Measurements from ENCODE around the gene THRA.
A peak's percentile ranks its signal among the peaks of the same experiment; 100 is the strongest.

THRA gene

DNA sequence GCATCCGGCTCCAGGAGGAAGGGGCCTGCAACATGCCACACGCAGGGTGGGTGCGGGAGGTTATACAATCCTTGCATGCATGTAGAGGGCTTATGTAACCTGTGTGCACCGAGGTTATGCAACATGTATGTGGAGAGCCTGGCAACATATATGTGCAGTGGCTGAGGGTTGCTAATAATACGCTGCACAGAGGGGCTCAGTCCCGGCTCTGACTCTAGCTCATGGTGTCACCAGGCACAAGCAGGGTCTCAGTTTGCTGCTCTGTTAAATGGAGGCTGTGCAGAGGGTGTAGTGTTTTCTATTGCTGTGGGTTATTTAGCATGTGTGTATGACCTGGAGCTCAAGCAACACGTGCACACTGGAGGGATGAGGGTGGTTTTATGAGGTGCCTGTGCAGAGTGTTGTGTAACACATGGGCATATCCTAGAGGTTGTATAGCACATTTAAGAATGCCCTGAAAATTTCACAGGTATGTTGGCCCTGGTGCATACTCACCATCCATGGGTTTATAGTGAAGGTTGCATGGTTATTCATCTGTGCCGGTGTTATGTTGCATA, 13.3 kb downstream of the THRA start:
- TF ChIP-seq EZH2phosphoT487 (IDR thresholded peaks at IDR 0.05; ENCODE audit: borderline replicate concordance) (no peak), CTCF (conservative IDR thresholded peaks at IDR 0.05; ENCODE audit: low read length) (no peak)
- Histone ChIP-seq H3K4me2 (ENCODE audit: low read depth, low read length, poor library complexity, severe bottlenecking) (peak overlapping the region; percentile 45), H3K4me1 (ENCODE audit: insufficient read depth, low read length, poor library complexity, severe bottlenecking) (peaks cover 24% of the 10 kb centered on the region)

GRCh38 chr17:40076591-40076990, 13.8 kb downstream of the THRA start:
- no peak overlapping the region for H3K4me2 ChIP-seq (ENCODE audit: low read depth, low read length, poor library complexity, severe bottlenecking)

More for the DNA sequence above, 13.3 kb downstream of the THRA start:
- no peaks in the 10 kb centered on the region for H3F3A ChIP-seq (ENCODE audit: low read depth)
- no peaks in the 10 kb centered on the region; the same call in 1 of the 2 replicates for H3K36me3 ChIP-seq (ENCODE audit: insufficient read depth, low read length)
- no peaks in the 10 kb centered on the region for H3K9me3 ChIP-seq (ENCODE audit: insufficient read depth, low read depth, low read length)
- H3K9ac ChIP-seq (ENCODE audit: low read depth, low read length, poor library complexity, severe bottlenecking): no peak overlapping the region
- no peaks in the 10 kb centered on the region for H3K27me3 ChIP-seq (ENCODE audit: insufficient read depth, low read length, poor library complexity, severe bottlenecking)
- H3K79me2 ChIP-seq (ENCODE audit: insufficient read depth, low read length): peaks cover 10% of the 10 kb centered on the region; the same call in 1 of the 2 replicates
- H3K4me3 ChIP-seq (ENCODE audit: low read length, poor library complexity, severe bottlenecking): no peak overlapping the region
- H2AFZ ChIP-seq (ENCODE audit: low read length): no peak overlapping the region
- no peaks in the 10 kb centered on the region for H3K9me2 ChIP-seq (replicated peaks; ENCODE audit: low read depth, low read length)
- no peaks in the 10 kb centered on the region for H4K20me1 ChIP-seq (ENCODE audit: insufficient read depth, low read length, poor library complexity, severe bottlenecking)

GRCh38 chr17:40079545-40079944, 16.8 kb downstream of the THRA start:
- Histone ChIP-seq H3K4me1 (ENCODE audit: insufficient read depth, low read length, poor library complexity, severe bottlenecking) (peaks cover 10% of the 10 kb centered on the region), H3K79me2 (ENCODE audit: insufficient read depth, low read length) (no peaks in the 10 kb centered on the region), H3K27me3 (ENCODE audit: insufficient read depth, low read length, poor library complexity, severe bottlenecking) (no peaks in the 10 kb centered on the region), H3F3A (ENCODE audit: low read depth) (no peaks in the 10 kb centered on the region), H4K20me1 (ENCODE audit: insufficient read depth, low read length, poor library complexity, severe bottlenecking) (no peaks in the 10 kb centered on the region), H3K9me3 (ENCODE audit: insufficient read depth, low read depth, low read length) (no peaks in the 10 kb centered on the region), H3K4me2 (ENCODE audit: low read depth, low read length, poor library complexity, severe bottlenecking) (no peak overlapping the region), H3K4me3 (ENCODE audit: low read length, poor library complexity, severe bottlenecking) (no peak overlapping the region), H3K9me2 (replicated peaks; ENCODE audit: low read depth, low read length) (no peaks in the 10 kb centered on the region), H3K36me3 (ENCODE audit: insufficient read depth, low read length) (no peaks in the 10 kb centered on the region; the same call in 1 of the 2 replicates), H3K9ac (ENCODE audit: low read depth, low read length, poor library complexity, severe bottlenecking) (no peak overlapping the region), H2AFZ (ENCODE audit: low read length) (no peak overlapping the region)
- TF ChIP-seq CTCF (conservative IDR thresholded peaks at IDR 0.05; ENCODE audit: low read length): no peak
- no peak for TF ChIP-seq EZH2phosphoT487 (IDR thresholded peaks at IDR 0.05; ENCODE audit: borderline replicate concordance)

More at GRCh38 chr17:40076591-40076990, 13.8 kb downstream of the THRA start:
- Histone ChIP-seq H3K4me1 (ENCODE audit: insufficient read depth, low read length, poor library complexity, severe bottlenecking) (peaks cover 18% of the 10 kb centered on the region), H3K4me3 (ENCODE audit: low read length, poor library complexity, severe bottlenecking) (no peak overlapping the region), H3K36me3 (ENCODE audit: insufficient read depth, low read length) (no peaks in the 10 kb centered on the region; the same call in 1 of the 2 replicates), H3K79me2 (ENCODE audit: insufficient read depth, low read length) (peaks cover 4% of the 10 kb centered on the region; the same call in 1 of the 2 replicates), H2AFZ (ENCODE audit: low read length) (no peak overlapping the region), H3F3A (ENCODE audit: low read depth) (no peaks in the 10 kb centered on the region), H3K9me3 (ENCODE audit: insufficient read depth, low read depth, low read length) (no peaks in the 10 kb centered on the region), H3K9me2 (replicated peaks; ENCODE audit: low read depth, low read length) (no peaks in the 10 kb centered on the region), H3K27me3 (ENCODE audit: insufficient read depth, low read length, poor library complexity, severe bottlenecking) (no peaks in the 10 kb centered on the region), H3K9ac (ENCODE audit: low read depth, low read length, poor library complexity, severe bottlenecking) (no peak overlapping the region), H4K20me1 (ENCODE audit: insufficient read depth, low read length, poor library complexity, severe bottlenecking) (no peaks in the 10 kb centered on the region)
- TF ChIP-seq EZH2phosphoT487 (IDR thresholded peaks at IDR 0.05; ENCODE audit: borderline replicate concordance) (no peak), CTCF (conservative IDR thresholded peaks at IDR 0.05; ENCODE audit: low read length) (no peak)

All from Loucy (cell line).